H1 (cell line): ENCODE data around the gene OSMR. TPM values are rescaled to one million over a fixed set of nuclear protein-coding genes. Genes with fewer than 3 reads are reported as not detected.

ENCODE experiments used
- CTCF ChIA-PET: fragments of 300-600 bp; sonication (Branson Sonifier 250); formaldehyde crosslinking; loops from one replicate; lab custom pipeline; 2021; ENCODE audit not compliant: partially characterized antibody; lab: Charles Lee
- POLR2A ChIA-PET: fragments of 300-600 bp; sonication (Branson Sonifier 250); formaldehyde crosslinking; loops from one replicate; lab custom pipeline; 2021; ENCODE audit warnings: inconsistent platforms; ENCODE audit not compliant: partially characterized antibody; lab: Charles Lee
- DNase-seq, 2 experiments: peaks; one replicate each; pipeline versions ENCODE4 v3.0.0 to v3.0.0-alpha.2; 2010 to 2022; ENCODE audit warnings: low spot score in 2 of 2, low read depth in 1 of 2, mixed read lengths in 1 of 2
- FAIRE-seq: peaks from 2 replicates; lab custom pipeline; 2011; peaks lifted over from hg19 to GRCh38; lab: Jason Lieb, UNC
- H2AFZ ChIP-seq: 2 replicates; pipeline ENCODE4 v1.8.1; 2012; ENCODE audit warnings: low read length, inconsistent platforms
- H2AK5ac ChIP-seq: 2 replicates; pipeline ENCODE4 v1.6.1; 2013; ENCODE audit warnings: low read depth, low read length
- H2BK120ac ChIP-seq: replicated peaks from 2 replicates; pipeline ENCODE3; 2013; ENCODE audit warnings: low read depth, low read length, inconsistent platforms
- H2BK12ac ChIP-seq: 2 replicates; pipeline ENCODE4 v1.6.1; 2013; ENCODE audit warnings: low read depth, low read length
- H2BK15ac ChIP-seq: 2 replicates; pipeline ENCODE4 v1.6.1; 2013; ENCODE audit warnings: low read length
- H2BK20ac ChIP-seq: 2 replicates; pipeline ENCODE4 v1.6.1; 2013; ENCODE audit warnings: low read length
- H2BK5ac ChIP-seq: 2 replicates; pipeline ENCODE4 v1.6.1; 2013; ENCODE audit warnings: low read depth, low read length
- H3K14ac ChIP-seq: 2 replicates; pipeline ENCODE4 v1.6.1; 2013; ENCODE audit warnings: inconsistent platforms; ENCODE audit not compliant: insufficient read length
- H3K18ac ChIP-seq: 2 replicates; pipeline ENCODE4 v1.6.1; 2013; ENCODE audit warnings: low read length; ENCODE audit errors: extremely low read depth
- H3K23ac ChIP-seq: 2 replicates; pipeline ENCODE4 v1.6.1; 2013; ENCODE audit warnings: inconsistent platforms; ENCODE audit not compliant: insufficient read length
- H3K23me2 ChIP-seq: 2 replicates; pipeline ENCODE4 v1.6.1; 2013; ENCODE audit warnings: low read depth, low read length
- H3K27ac ChIP-seq: 2 replicates; pipeline ENCODE4 v1.6.1; 2011; ENCODE audit warnings: low read depth, low read length, inconsistent platforms
- H3K27me3 ChIP-seq, 4 experiments: replicated peaks in 1 of 4; 1 replicate in 1 of 4; 2 replicates in 3 of 4; pipeline versions ENCODE4 v1.6.1 to v1.8.1; 2011 to 2013; ENCODE audit warnings: low read length in 3 of 4, mild to moderate bottlenecking in 3 of 4, inconsistent platforms in 2 of 4, mixed read lengths in 2 of 4, moderate library complexity in 1 of 4; ENCODE audit not compliant: control insufficient read depth in 3 of 4, insufficient read depth in 3 of 4; ENCODE audit errors: extremely low read depth in 1 of 4
- H3K36me3 ChIP-seq, 4 experiments: 2 replicates each; pipeline versions ENCODE4 v1.6.1 to v1.8.1; 2011 to 2013; ENCODE audit warnings: mild to moderate bottlenecking in 4 of 4, low read length in 3 of 4, moderate library complexity in 2 of 4, control low read depth in 1 of 4, inconsistent platforms in 1 of 4; ENCODE audit not compliant: insufficient read depth in 4 of 4, control insufficient read depth in 2 of 4
- H3K4ac ChIP-seq: replicated peaks from 2 replicates; pipeline ENCODE3; 2013; ENCODE audit warnings: low read length, low read depth, mixed read lengths, inconsistent platforms; ENCODE audit not compliant: insufficient read length
- H3K4me1 ChIP-seq, 4 experiments: replicated peaks in 1 of 4; 1 replicate in 1 of 4; 2 replicates in 3 of 4; pipeline versions ENCODE4 v1.6.1 to v1.8.1; 2011 to 2013; ENCODE audit warnings: low read length in 3 of 4, inconsistent platforms in 2 of 4, mixed read lengths in 1 of 4; ENCODE audit not compliant: insufficient read depth in 4 of 4, control insufficient read depth in 3 of 4
- H3K4me2 ChIP-seq, 2 experiments: 2 replicates each; pipeline versions ENCODE4 v1.6.1 to v1.8.1; 2011 to 2013; ENCODE audit warnings: low read depth in 2 of 2, low read length in 2 of 2, control low read depth in 1 of 2, inconsistent platforms in 1 of 2, mild to moderate bottlenecking in 1 of 2; ENCODE audit not compliant: insufficient read depth in 1 of 2
- H3K4me3 ChIP-seq, 4 experiments: fragments of 200-600, 300-600 bp in 1 of 4; sonication (generic), shearing (Covaris generic), sonication (Bioruptor Twin) in 1 of 4; 2 replicates each; pipeline versions ENCODE4 v1.5.1 to v1.8.1; 2011 to 2016; ENCODE audit warnings: low read length in 4 of 4, low read depth in 3 of 4, control low read depth in 2 of 4, inconsistent platforms in 2 of 4, mild to moderate bottlenecking in 2 of 4, mixed read lengths in 1 of 4, moderate library complexity in 1 of 4; ENCODE audit not compliant: insufficient read depth in 2 of 4; ENCODE audit errors: extremely low read depth in 1 of 4
- H3K56ac ChIP-seq: replicated peaks from 2 replicates; pipeline ENCODE3; 2013; ENCODE audit warnings: low read depth, mild to moderate bottlenecking, mixed read lengths, low read length, inconsistent platforms; ENCODE audit not compliant: insufficient read length
- H3K79me1 ChIP-seq: 2 replicates; pipeline ENCODE4 v1.6.1; 2013; ENCODE audit warnings: low read depth, low read length, control low read depth
- H3K79me2 ChIP-seq, 2 experiments: 2 replicates each; pipeline versions ENCODE4 v1.6.1 to v1.8.1; 2012 to 2013; ENCODE audit warnings: low read length in 2 of 2, mild to moderate bottlenecking in 2 of 2, inconsistent platforms in 1 of 2; ENCODE audit not compliant: insufficient read depth in 2 of 2, control insufficient read depth in 1 of 2
- H3K9ac ChIP-seq, 4 experiments: replicated peaks in 1 of 4; 1 replicate in 1 of 4; 2 replicates in 3 of 4; pipeline versions ENCODE4 v1.6.1 to v1.8.1; 2011 to 2013; ENCODE audit warnings: low read depth in 3 of 4, low read length in 3 of 4, control low read depth in 2 of 4, mild to moderate bottlenecking in 2 of 4, moderate library complexity in 2 of 4, inconsistent platforms in 1 of 4; ENCODE audit errors: extremely low read depth in 1 of 4
- H3K9me3 ChIP-seq, 2 experiments: 2 replicates each; pipeline versions ENCODE4 v1.6.1 to v1.8.1; 2012 to 2013; ENCODE audit warnings: mild to moderate bottlenecking in 2 of 2, moderate library complexity in 2 of 2, control low read depth in 1 of 2, inconsistent platforms in 1 of 2, low read depth in 1 of 2, low read length in 1 of 2, mixed read lengths in 1 of 2; ENCODE audit not compliant: insufficient read depth in 2 of 2
- H4K20me1 ChIP-seq, 2 experiments: replicated peaks in 1 of 2; 2 replicates each; pipeline versions ENCODE3 to v1.8.1; 2011 to 2013; ENCODE audit warnings: inconsistent platforms in 2 of 2, low read length in 2 of 2, mild to moderate bottlenecking in 1 of 2; ENCODE audit not compliant: insufficient read depth in 2 of 2, control insufficient read depth in 1 of 2
- H4K5ac ChIP-seq: 2 replicates; pipeline ENCODE4 v1.6.1; 2013; ENCODE audit warnings: low read length, low read depth, mixed read lengths, inconsistent platforms; ENCODE audit not compliant: insufficient read length
- H4K8ac ChIP-seq: 2 replicates; pipeline ENCODE4 v1.8.0; 2013; ENCODE audit warnings: mild to moderate bottlenecking, moderate library complexity, low read length, inconsistent platforms; ENCODE audit not compliant: insufficient read depth; ENCODE audit errors: extremely low read depth
- H4K91ac ChIP-seq: replicated peaks from 2 replicates; pipeline ENCODE3; 2013; ENCODE audit warnings: low read length, mixed read lengths, inconsistent platforms; ENCODE audit not compliant: insufficient read length
- ATF3 ChIP-seq: IDR thresholded peaks from 2 replicates; pipeline ENCODE4 v1.6.1; 2011; ENCODE audit warnings: low read depth, mild to moderate bottlenecking, low read length; ENCODE audit not compliant: insufficient read depth
- CEBPB ChIP-seq: IDR thresholded peaks from 2 replicates; pipeline ENCODE4 v1.6.1; 2012; ENCODE audit warnings: low read depth, low read length
- KDM5A ChIP-seq: fragments of 200-600 bp; IDR thresholded peaks from 2 replicates; pipeline ENCODE4 v1.7.1; 2012; ENCODE audit warnings: mild to moderate bottlenecking, low read length, inconsistent platforms, mixed read lengths
- MAFK ChIP-seq: IDR thresholded peaks from 2 replicates; pipeline ENCODE4 v1.6.1; 2012; ENCODE audit warnings: low read depth, mild to moderate bottlenecking, improper control_type of control experiment, low read length
- POLR2A ChIP-seq, 2 experiments: IDR thresholded peaks; 1 replicate in 1 of 2; 2 replicates in 1 of 2; pipeline ENCODE4 v1.6.1; 2011; ENCODE audit warnings: low read depth in 2 of 2, low read length in 2 of 2, mild to moderate bottlenecking in 2 of 2; ENCODE audit errors: control extremely low read depth in 1 of 2
- RAD21 ChIP-seq, 2 experiments: IDR thresholded peaks in 1 of 2; conservative IDR thresholded peaks in 1 of 2; 2 replicates each; pipeline ENCODE4 v1.6.1; 2011; ENCODE audit warnings: low read depth in 2 of 2, low read length in 2 of 2, improper control_type of control experiment in 1 of 2, inconsistent platforms in 1 of 2, mild to moderate bottlenecking in 1 of 2, moderate library complexity in 1 of 2
- RFX5 ChIP-seq: IDR thresholded peaks from 2 replicates; pipeline ENCODE4 v1.6.1; 2011; ENCODE audit warnings: low read depth, low read length, improper control_type of control experiment, borderline replicate concordance
- SIX5 ChIP-seq: IDR thresholded peaks from 2 replicates; pipeline ENCODE4 v1.6.1; 2011; ENCODE audit warnings: mild to moderate bottlenecking, low read depth, low read length
- SP2 ChIP-seq: IDR thresholded peaks from 2 replicates; pipeline ENCODE4 v1.6.1; 2012; ENCODE audit warnings: mild to moderate bottlenecking, low read length, inconsistent platforms
- SUZ12 ChIP-seq: fragments of 200-600 bp; sonication (generic); IDR thresholded peaks from 2 replicates; pipeline ENCODE4 v1.6.1; 2012; ENCODE audit warnings: mild to moderate bottlenecking, inconsistent platforms, low read length, moderate library complexity, mixed read lengths
- TBP ChIP-seq: IDR thresholded peaks from 2 replicates; pipeline ENCODE4 v1.6.1; 2011; ENCODE audit warnings: low read depth, low read length, improper control_type of control experiment
- TEAD4 ChIP-seq: IDR thresholded peaks from 2 replicates; pipeline ENCODE4 v1.6.1; 2012; ENCODE audit warnings: low read depth, low read length, inconsistent platforms, mixed read lengths
- YY1 ChIP-seq: IDR thresholded peaks from 2 replicates; pipeline ENCODE4 v1.6.1; 2011; ENCODE audit warnings: low read depth, mild to moderate bottlenecking, low read length
- ZNF274 ChIP-seq: IDR thresholded peaks from 2 replicates; pipeline ENCODE4 v1.7.0; 2012; ENCODE audit warnings: low read length, borderline replicate concordance; ENCODE audit errors: extremely low read depth
- WGBS, 2 experiments: shearing (Covaris generic) in 1 of 2; methylation state at CpG; one replicate each; pipeline versions ENCODE4 v1.1.6 to v1.1.7; 2013 to 2015; ENCODE audit warnings: low lambda C conversion rate in 2 of 2, mixed read lengths in 2 of 2, inconsistent platforms in 1 of 2, low coverage in 1 of 2, missing lambda C conversion rate in 1 of 2; ENCODE audit not compliant: insufficient replicate concordance in 2 of 2, insufficient coverage in 1 of 2, insufficient read length in 1 of 2; ENCODE audit errors: extremely low coverage in 1 of 2, missing lambda C conversion rate in 1 of 2; 5-methylcytosine and 5-hydroxymethylcytosine counted together
- polyA plus RNA-seq, 7 experiments: library from polyadenylated mRNA; depleted of rRNA in 3 of 7; stranded (reverse) in 5 of 7; unstranded in 2 of 7; fragments of >200 nt in 5 of 7; fragments of 200-250 nt in 2 of 7; gene quantifications; 1 replicate in 5 of 7; 2 replicates in 1 of 7; 4 replicates in 1 of 7; pipeline versions ENCODE4 v1.2.1 to v1.2.3, GENCODE V29; 2011 to 2013; ENCODE audit warnings: missing spikeins in 2 of 7, mixed read lengths in 2 of 7
- total RNA-seq: library from RNA; stranded (reverse); fragmentation: NEBNext Ultra II Directional; extraction: Animal tissue kit (Norgen Biotek cat#: 25700); gene quantifications from 2 replicates; pipeline ENCODE4 v1.2.1, GENCODE V29; 2021

OSMR gene
- total and polyA plus RNA-seq, 2 of the 8 experiments (the other 6 are each of a cell fraction or from before 2014, with no cell fraction given), result 2.3 to 2.6 TPM

GRCh38 chr5:38931731-38932130 lies 85.9 kb downstream of the OSMR start:
- H4K5ac ChIP-seq, result no peak overlapping the region
- no peak overlapping the region for H3K23ac ChIP-seq
- ChIA-PET POLR2A (no interaction called here), CTCF (interaction anchor here (0.9 to 1.1 kb wide), 2 partner anchors 10 to 26 kb away, joined by 3 to 5 read pairs; no protein-coding TSS in a partner anchor)
- H2BK5ac ChIP-seq, result no peak overlapping the region
- 96% methylated on average over 4 of the region's 4 CpGs; no CpG with 5 or more reads in 1 of the 2 experiments for WGBS, 2 experiments
- no peak for TF ChIP-seq SP2
- no peak for TF ChIP-seq TBP
- no peak for TF ChIP-seq MAFK
- no peak for TF ChIP-seq RAD21 (IDR thresholded peaks at IDR 0.05 in 1 of 2, conservative IDR thresholded peaks at IDR 0.05 in 1 of 2; ENCODE audit: low read depth in 2 of 2, low read length in 2 of 2)
- no peak for TF ChIP-seq ZNF274
- TF ChIP-seq TEAD4, result no peak
- TF ChIP-seq SIX5, result no peak
- TF ChIP-seq SUZ12, result no peak
- no peak for TF ChIP-seq RFX5
- no peak for TF ChIP-seq ATF3
- TF ChIP-seq KDM5A, result no peak
- TF ChIP-seq CEBPB, result no peak
- TF ChIP-seq YY1, result no peak
- no peak for TF ChIP-seq POLR2A (IDR thresholded peaks at IDR 0.05; ENCODE audit: control extremely low read depth in 1 of 2, low read depth in 2 of 2, low read length in 2 of 2)
- no peak overlapping the region for H3K9ac ChIP-seq
- no peaks in the 10 kb centered on the region; the same call in 1 of the 2 replicates for H3K23me2 ChIP-seq
- H2BK15ac ChIP-seq, result no peak overlapping the region
- H3K4ac ChIP-seq, result no peak overlapping the region
- H3K27me3 ChIP-seq, result no peaks in the 10 kb centered on the region
- no peak overlapping the region for H2AFZ ChIP-seq
- H2BK120ac ChIP-seq, result no peak overlapping the region
- no peaks in the 10 kb centered on the region for H3K79me2 ChIP-seq
- no peak for FAIRE-seq
- no peak overlapping the region for H3K14ac ChIP-seq
- H3K79me1 ChIP-seq, result no peaks in the 10 kb centered on the region
- DNase-seq, result no peak
- peaks cover 0 to 3% of the 10 kb centered on the region in 2 experiments; a peak in 1 of 4 replicates for H3K9me3 ChIP-seq
- no peak overlapping the region for H4K91ac ChIP-seq
- H3K4me2 ChIP-seq, result no peak overlapping the region
- no peak overlapping the region for H3K56ac ChIP-seq
- no peak overlapping the region for H2AK5ac ChIP-seq
- no peak overlapping the region for H3K18ac ChIP-seq
- no peaks in the 10 kb centered on the region for H4K20me1 ChIP-seq
- H2BK12ac ChIP-seq, result no peak overlapping the region
- H3K4me1 ChIP-seq, result no peaks in the 10 kb centered on the region
- H3K27ac ChIP-seq, result no peak overlapping the region
- no peak overlapping the region for H2BK20ac ChIP-seq
- no peak overlapping the region for H4K8ac ChIP-seq
- no peak overlapping the region for H3K4me3 ChIP-seq
- H3K36me3 ChIP-seq, result no peaks in the 10 kb centered on the region
